ENCODE measurements around the gene ALDH3B2.
A peak's percentile ranks its signal among the peaks of the same experiment; 100 is the strongest.
"Not testable (repeated sequence)": the region's sequence is repeated elsewhere in the genome, so short reads cannot be mapped to it uniquely, and the experiment has no call there.

Gene ALDH3B2

GRCh38 chr11:67628710-67629385, 45.6 kb downstream of the ALDH3B2 start:
- no peak for DNase-seq

- no peak for DNase-seq
Measured at GRCh38 chr11:67627812-67628624, 46.4 kb downstream of the ALDH3B2 start.

DNA sequence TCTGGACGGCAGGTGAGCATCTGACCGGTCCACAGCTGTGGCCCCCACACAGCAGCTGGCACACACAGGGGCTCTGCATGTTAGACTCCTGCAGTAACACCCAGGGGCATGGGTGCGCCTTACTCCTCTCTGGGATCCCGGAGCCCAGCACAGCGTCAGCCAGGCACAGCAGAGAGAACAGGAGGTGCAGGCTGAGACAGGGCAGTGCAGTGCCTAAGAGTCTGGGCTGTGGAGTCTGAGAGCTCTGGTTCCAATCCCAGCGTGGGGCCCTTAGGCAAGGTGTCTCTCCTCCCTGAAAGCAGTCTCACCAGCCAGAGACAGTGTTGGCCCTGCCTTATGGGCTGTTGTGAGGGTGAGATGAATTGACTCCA, 47.0 kb downstream of the ALDH3B2 start:
- no peak for DNase-seq

DNA sequence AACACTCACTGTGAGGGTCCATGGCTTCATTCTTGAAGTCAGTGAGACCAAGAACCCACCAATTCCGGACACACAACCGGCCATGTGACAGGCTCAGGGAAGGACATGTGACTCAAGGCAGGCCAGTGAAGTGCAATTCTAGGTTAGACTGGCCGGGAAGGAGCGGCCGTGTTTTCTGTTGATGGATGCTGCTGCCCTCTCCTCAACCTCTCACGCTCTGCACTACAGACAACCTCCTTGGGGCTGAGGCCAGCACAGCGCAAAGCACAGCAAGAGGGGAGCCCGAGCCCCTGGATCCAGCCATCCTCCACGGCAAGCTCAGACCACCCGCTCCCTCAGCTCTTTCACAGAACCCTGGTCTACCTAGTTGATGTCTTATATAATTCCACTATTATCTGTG, 47.5 kb downstream of the ALDH3B2 start:
- DNase-seq = no peak

DNA sequence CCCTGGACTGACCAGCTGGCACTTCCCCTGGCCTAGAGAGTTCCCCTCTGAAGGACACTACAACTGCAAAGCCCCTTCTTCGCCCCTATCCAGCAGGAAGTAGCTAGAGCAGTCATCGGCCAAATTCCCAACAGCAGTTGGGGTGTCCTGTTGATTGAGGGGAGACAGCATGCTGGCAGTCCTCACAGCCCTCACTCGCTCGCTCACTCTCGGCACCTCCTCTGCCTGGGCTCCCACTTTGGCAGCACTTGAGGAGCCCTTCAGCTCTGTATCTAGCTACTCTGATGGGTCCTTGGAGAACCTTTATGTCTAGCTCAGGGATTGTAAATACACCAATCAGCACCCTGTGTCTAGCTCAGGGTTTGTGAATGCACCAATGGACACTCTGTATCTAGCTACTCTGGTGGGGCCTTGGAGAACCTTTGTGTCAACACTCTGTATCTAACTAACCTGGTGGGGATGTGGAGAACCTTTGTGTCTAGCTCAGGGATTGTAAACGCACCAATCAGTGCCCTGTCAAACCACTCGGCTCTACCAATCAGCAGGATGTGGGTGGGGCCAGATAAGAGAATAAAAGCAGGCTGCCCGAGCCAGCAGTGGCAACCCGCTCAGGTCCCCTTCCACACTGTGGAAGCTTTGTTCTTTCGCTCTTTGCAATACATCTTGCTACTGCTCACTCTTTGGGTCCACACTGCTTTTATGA, 48.1 kb downstream of the ALDH3B2 start:
- DNase-seq = not testable (repeated sequence)

DNA sequence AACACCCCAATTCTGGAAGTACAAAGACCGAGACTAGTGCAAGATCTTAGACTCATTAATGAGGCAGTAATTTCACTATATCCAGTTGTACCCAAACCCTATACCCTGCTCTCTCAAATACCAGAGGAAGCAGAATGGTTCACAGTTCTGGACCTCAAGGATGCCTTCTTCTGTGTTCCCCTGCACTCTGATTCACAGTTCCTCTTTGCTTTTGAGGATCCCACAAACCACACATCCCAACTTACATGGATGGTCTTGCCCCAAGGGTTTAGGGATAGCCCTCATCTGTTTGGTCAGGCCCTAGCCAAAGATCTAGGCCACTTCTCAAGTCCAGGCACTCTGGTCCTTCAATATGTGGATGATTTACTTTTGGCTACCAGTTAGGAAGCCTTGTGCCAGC, 50.6 kb downstream of the ALDH3B2 start:
- not testable (repeated sequence) for DNase-seq

DNA sequence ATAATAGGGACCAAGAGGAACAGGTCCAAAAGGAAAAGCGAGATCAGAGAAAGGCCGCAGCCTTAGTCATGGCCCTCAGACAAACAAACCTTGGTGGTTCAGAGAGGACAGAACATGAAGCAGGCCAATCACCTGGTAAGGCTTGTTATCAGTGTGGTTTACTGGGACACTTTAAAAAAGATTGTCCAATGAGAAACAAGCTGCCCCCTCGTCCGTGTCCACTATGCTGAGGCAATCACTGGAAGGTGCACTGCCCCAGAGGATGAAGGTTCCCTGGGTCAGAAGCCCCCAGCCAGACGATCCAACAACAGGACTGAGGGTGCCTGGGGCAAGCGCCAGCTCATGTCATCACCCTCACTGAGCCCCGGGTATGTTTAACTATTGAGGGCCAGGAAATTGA, 51.5 kb downstream of the ALDH3B2 start:
- not testable (repeated sequence) for DNase-seq

DNA sequence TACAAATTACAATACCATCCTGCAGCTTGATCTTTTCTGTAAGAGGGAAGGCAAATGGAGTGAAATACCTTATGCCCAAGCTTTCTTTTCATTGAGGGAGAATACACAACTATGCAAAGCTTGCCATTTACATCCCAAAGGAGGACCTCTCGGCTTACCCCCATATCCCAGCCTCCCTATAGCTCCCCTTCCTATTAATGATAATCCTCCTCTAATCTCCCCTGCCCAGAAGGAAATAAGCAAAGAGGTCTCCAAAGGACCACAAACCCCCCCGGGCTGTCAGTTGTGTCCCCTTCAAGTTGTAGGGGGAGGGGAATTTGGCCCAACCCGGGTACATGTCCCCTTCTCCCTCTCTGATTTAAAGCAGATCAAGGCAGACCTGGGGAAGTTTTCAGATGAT, 52.5 kb downstream of the ALDH3B2 start:
- DNase-seq = not testable (repeated sequence)

- DNase-seq = not testable (repeated sequence)
Measured at GRCh38 chr11:67620621-67621020, 53.8 kb downstream of the ALDH3B2 start.

DNA sequence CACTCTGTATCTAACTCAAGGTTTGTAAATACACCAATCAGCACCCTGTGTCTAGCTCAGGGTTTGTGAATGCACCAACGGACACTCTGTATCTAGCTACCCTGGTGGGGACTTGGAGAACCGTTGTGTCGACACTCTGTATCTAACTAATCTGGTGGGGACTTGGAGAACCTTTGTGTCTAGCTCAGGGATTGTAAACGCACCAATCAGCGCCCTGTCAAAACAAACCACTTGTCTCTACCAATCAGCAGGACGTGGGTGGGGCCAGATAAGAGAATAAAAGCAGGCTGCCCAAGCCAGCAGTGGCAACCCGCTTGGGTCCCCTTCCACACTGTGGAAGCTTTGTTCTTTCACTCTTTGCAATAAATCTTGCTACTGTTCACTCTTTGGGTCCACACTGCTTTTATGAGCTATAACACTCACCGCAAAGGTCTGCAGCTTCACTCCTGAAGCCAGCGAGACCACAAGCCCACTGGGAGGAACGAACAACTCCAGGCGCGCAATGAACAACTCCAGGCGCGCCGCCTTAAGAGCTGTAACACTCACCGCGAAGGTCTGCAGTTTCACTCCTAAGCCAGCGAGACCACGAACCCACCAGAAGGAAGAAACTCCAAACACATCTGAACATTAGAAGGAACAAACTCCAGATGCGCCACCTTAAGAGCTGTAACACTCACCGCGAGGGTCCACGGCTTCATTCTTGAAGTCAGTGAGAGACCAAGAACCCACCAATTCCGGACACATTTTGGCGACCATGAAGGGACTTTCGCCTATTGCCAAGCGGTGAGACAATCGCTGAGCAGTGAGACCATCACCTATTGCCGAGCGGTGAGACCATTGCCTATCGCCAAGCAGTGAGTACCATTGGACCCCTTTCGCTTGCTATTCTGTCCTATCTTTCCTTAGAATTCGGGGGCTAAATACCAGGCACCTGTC, 54.5 kb downstream of the ALDH3B2 start:
- not testable (repeated sequence) for DNase-seq

DNA sequence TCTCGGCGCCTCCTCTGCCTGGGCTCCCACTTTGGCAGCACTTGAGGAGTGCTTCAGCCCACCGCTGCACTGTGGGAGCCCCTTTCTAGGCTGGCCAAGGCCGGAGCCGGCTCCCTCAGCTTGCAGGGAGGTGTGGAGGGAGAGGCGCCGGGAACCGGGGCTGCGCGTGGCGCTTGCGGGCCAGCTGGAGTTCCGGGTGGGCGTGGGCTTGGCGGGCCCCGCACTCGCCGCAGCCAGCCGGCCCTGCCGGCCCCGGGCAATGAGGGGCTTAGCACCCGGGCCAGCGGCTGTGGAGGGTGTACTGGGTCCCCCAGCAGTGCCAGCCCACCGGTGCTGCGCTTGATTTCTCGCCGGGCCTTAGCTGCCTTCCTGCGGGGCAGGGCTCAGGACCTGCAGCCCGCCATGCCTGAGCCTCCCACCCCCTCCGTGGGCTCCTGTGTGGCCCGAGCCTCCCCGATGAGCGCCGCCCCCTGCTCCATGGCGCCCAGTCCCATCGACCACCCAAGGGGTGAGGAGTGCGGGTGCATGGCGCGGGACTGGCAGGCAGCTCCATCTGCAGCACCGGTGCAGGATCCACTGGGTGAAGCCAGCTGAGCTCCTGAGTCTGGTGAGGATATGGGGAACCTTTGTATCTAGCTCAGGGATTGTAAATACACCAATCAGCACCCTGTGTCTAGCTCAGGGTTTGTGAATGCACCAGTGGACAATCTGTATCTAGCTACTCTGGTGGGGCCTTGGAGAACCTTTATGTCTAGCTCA, 55.3 kb downstream of the ALDH3B2 start:
- not testable (repeated sequence) for DNase-seq

DNA sequence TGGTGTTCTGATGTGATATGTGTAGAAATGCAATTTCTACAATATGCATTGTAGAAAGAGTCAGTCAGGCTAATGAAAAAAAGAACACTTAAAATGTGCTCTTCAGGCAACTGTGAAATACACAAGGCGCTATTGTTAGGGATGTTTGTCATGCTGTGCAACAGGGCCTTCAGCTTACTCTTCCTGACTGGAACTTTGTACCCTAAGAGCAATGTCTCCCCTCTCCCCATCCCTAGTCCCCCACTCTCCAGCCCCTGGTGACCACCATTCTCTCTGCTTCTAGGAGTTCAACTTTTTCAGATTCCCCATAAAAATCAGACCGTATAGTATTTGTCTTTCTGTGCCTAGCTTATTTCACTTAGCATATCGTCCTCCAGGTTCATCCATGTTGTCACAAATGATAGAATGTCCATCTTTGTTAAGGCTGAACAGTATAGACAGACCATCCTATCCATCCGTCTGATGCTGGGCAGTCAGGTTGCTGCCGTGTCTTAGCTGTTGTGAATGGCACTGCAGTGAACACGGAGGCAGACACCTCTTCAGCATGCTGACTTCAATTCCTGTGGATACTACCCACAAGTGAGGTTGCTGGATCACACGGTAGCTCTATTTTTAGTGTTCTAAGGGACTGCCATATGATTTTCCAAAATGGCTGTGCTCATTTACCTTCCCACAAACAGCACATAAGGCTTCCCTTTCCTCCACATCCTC, 57.0 kb downstream of the ALDH3B2 start:
- no peak for DNase-seq

DNA sequence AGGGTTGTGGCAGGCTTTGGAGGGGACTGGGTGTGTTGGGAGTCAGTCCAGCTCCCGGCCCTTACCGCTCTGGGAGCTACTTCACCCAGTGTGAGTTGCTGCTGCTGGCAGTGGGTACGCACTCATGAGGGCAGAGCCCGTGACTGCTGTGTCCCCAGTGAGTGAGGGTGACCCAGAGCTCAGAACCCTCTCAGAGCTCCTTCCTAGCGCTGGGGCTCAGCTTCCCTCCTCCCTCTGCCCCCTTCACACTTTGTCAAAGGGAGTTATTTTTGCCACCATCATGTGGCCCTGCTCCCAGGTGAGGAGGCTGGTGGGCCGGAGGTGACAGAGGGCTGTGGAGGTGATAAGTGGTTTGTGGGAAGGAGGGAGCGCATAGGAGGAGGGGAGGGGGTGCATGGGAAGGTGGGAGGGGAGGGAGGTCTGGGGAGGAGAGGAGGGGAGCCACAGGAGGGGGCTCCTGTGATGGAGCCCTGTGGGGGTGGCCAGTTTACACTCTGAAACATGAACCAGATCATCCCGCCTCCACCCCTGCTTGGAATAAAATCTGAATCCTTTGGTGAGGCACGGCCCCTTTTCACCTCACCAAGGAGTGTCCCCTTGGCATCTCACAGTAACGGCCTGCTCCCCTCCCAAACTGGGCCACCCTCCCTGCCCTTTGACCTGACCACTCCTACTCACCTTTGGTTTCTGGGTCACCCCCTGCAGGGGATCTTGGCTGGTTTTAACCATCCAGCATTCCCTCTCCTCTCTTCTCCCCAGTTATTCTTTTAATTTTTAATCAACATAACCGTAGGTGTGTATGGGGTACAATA, 57.8 kb downstream of the ALDH3B2 start:
- DNase-seq = no peak

- DNase-seq = no peak
Measured at GRCh38 chr11:67615728-67616430, 58.5 kb downstream of the ALDH3B2 start.

- DNase-seq = no peak
Measured at GRCh38 chr11:67614730-67615714, 59.4 kb downstream of the ALDH3B2 start.

DNA sequence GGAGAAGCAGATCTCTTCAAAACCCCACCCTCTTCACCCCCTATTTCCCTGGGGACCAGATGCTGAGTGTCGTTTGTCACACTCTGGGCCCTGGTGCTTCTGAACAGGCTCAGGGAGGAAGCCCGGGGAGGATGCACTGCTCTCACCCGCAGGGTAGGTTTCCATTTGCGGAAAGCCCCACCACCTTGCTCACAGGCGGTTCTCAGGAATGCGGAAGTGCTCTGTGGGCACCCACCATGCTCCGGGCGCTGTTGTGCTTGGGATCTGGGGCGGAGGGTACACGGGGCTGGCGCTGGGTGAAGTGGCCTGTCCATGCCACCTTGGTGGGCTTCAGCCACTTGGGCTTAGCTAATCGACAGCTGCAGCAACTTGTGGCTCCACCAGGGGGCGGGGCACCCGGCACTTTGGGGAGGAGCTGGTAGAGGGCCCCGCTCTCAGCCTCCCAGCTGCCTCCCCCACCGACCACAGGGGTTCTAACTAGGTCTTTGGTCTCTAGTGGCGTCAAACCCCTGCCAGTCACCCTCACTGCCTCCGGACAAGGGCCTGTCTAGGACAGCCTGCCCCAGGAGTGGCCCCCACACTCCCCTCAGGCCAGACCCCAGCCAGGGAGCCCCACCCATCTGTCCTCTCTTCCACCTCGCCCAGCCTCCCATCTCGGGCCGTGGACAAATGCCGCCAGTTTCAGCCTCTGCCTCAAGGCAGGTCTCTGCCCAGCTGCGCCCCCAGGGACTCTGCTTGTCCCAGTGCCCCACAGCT, 60.3 kb downstream of the ALDH3B2 start:
- DNase-seq = peak; percentile 51 to 76

DNA sequence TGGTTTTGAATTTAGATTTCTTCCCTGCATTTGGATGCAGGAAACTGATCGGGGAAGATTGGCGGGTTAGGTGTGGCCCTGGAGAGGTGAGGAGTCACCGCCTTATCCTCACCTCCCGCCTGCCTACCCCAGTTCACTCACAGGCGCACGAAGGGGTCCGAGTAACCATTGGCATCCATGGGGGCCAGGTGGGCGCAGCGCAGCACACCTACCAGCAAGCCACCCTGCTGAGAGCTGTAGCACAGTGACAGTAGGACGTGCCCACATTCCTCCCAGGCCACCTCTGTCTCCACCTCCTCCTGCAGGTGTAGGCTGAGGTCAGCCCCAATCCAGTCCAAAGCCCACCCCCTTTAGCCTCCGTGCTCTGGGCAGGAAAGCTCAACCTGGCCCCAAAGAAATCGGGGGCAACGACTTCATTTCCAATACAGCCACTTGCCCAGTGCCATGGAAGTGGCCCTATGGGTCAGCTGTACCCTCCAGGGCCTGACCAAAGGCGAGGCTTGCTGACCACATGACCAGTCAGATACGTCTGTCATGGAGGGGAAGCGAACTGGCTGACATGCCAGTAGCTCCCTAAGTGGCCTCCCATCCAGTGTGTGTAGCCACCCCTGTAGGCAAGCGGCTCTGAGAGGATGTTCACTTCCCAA, 61.0 kb downstream of the ALDH3B2 start:
- DNase-seq = no peak
